H9 (cell line): ENCODE results near the gene TAS2R3. TPM values are rescaled to one million over a fixed set of nuclear protein-coding genes. Genes with fewer than 3 reads are reported as not detected.
A peak's percentile ranks its signal among the peaks of the same experiment; 100 is the strongest.
"Not testable (repeated sequence)": the region's sequence is repeated elsewhere in the genome, so short reads cannot be mapped to it uniquely, and the experiment has no call there.

Source experiments
- DNase-seq: peaks from one replicate; pipeline ENCODE4 v3.0.0-alpha.2; 2017
- H2AFZ ChIP-seq: one replicate; pipeline ENCODE4 v1.6.1; 2013; ENCODE audit warnings: mild to moderate bottlenecking, low read length, control low read depth, moderate library complexity
- H2AK5ac ChIP-seq: 2 replicates; pipeline ENCODE4 v1.6.1; 2013; ENCODE audit warnings: low read length, control low read depth, mixed read lengths; ENCODE audit not compliant: insufficient read length
- H2BK120ac ChIP-seq: one replicate; pipeline ENCODE4 v1.6.1; 2013; ENCODE audit warnings: low read depth, mild to moderate bottlenecking, low read length, control low read depth, inconsistent platforms; ENCODE audit not compliant: poor library complexity, severe bottlenecking
- H2BK12ac ChIP-seq: 2 replicates; pipeline ENCODE4 v1.6.1; 2013; ENCODE audit warnings: low read length, control low read depth, mixed read lengths, low read depth; ENCODE audit not compliant: insufficient read length
- H2BK15ac ChIP-seq: 2 replicates; pipeline ENCODE4 v1.6.1; 2013; ENCODE audit warnings: low read depth, low read length, control low read depth
- H2BK20ac ChIP-seq: one replicate; pipeline ENCODE4 v1.6.1; 2013; ENCODE audit warnings: low read depth, mild to moderate bottlenecking, low read length, control low read depth, inconsistent platforms; ENCODE audit not compliant: poor library complexity, severe bottlenecking
- H2BK5ac ChIP-seq: 2 replicates; pipeline ENCODE4 v1.6.1; 2013; ENCODE audit warnings: low read length, control low read depth, mixed read lengths; ENCODE audit not compliant: insufficient read length
- H3K14ac ChIP-seq: 2 replicates; pipeline ENCODE4 v1.6.1; 2013; ENCODE audit warnings: low read length, control low read depth; ENCODE audit not compliant: insufficient read depth
- H3K18ac ChIP-seq: 2 replicates; pipeline ENCODE4 v1.6.1; 2013; ENCODE audit warnings: low read depth, mild to moderate bottlenecking, mixed read lengths, low read length, control low read depth; ENCODE audit not compliant: insufficient read length
- H3K23ac ChIP-seq: 2 replicates; pipeline ENCODE4 v1.6.1; 2013; ENCODE audit warnings: low read length, control low read depth, mixed read lengths, low read depth; ENCODE audit not compliant: insufficient read length
- H3K23me2 ChIP-seq: 2 replicates; pipeline ENCODE4 v1.6.1; 2013; ENCODE audit warnings: low read depth, mild to moderate bottlenecking, mixed read lengths, low read length, control low read depth; ENCODE audit not compliant: insufficient read length, poor library complexity, severe bottlenecking
- H3K27ac ChIP-seq: 2 replicates; pipeline ENCODE4 v1.5.1; 2013; ENCODE audit warnings: low read length, control low read depth, mixed read lengths, low read depth; ENCODE audit not compliant: insufficient read length
- H3K27me3 ChIP-seq: 2 replicates; pipeline ENCODE4 v1.6.1; 2013; ENCODE audit warnings: low read length, control low read depth, inconsistent platforms; ENCODE audit not compliant: insufficient read depth
- H3K4ac ChIP-seq: 2 replicates; pipeline ENCODE4 v1.6.1; 2013; ENCODE audit warnings: low read depth, mild to moderate bottlenecking, control low read depth, inconsistent platforms, low read length, moderate library complexity
- H3K4me1 ChIP-seq: 2 replicates; pipeline ENCODE4 v1.6.1; 2013; ENCODE audit warnings: low read length, control low read depth, inconsistent platforms; ENCODE audit not compliant: insufficient read depth
- H3K4me2 ChIP-seq: 2 replicates; pipeline ENCODE4 v1.6.1; 2013; ENCODE audit warnings: low read length, control low read depth, mixed read lengths; ENCODE audit not compliant: insufficient read length, insufficient read depth
- H3K56ac ChIP-seq: 2 replicates; pipeline ENCODE4 v1.6.1; 2013; ENCODE audit warnings: low read depth, mild to moderate bottlenecking, mixed read lengths, low read length, control low read depth; ENCODE audit not compliant: insufficient read length
- H3K79me1 ChIP-seq: 2 replicates; pipeline ENCODE4 v1.6.1; 2013; ENCODE audit warnings: low read depth, mild to moderate bottlenecking, moderate library complexity, low read length, control low read depth, inconsistent platforms; ENCODE audit not compliant: insufficient read depth, poor library complexity, severe bottlenecking
- H3K79me2 ChIP-seq: 2 replicates; pipeline ENCODE4 v1.6.1; 2013; ENCODE audit warnings: low read length, control low read depth, inconsistent platforms; ENCODE audit not compliant: insufficient read depth
- H3K9ac ChIP-seq: 2 replicates; pipeline ENCODE4 v1.6.1; 2013; ENCODE audit warnings: low read length, control low read depth, mixed read lengths; ENCODE audit not compliant: insufficient read length; ENCODE audit errors: extremely low read depth
- H3K9me3 ChIP-seq: one replicate; pipeline ENCODE4 v1.6.1; 2013; ENCODE audit warnings: low read depth, low read length, inconsistent platforms; ENCODE audit not compliant: control insufficient read depth
- H3T11ph ChIP-seq: one replicate; pipeline ENCODE4 v1.6.1; 2013; ENCODE audit warnings: mild to moderate bottlenecking, low read length, control low read depth, inconsistent platforms
- H4K20me1 ChIP-seq: one replicate; pipeline ENCODE4 v1.6.1; 2013; ENCODE audit not compliant: control insufficient read depth, insufficient read length, insufficient read depth
- H4K5ac ChIP-seq: 2 replicates; pipeline ENCODE4 v1.6.1; 2013; ENCODE audit warnings: low read depth, mild to moderate bottlenecking, mixed read lengths, low read length, control low read depth; ENCODE audit not compliant: insufficient read length
- H4K8ac ChIP-seq: replicated peaks from 2 replicates; pipeline ENCODE4 v1.6.1; 2013; ENCODE audit warnings: low read length, control low read depth, mixed read lengths, low read depth; ENCODE audit not compliant: insufficient read length
- H4K91ac ChIP-seq: 2 replicates; pipeline ENCODE4 v1.6.1; 2013; ENCODE audit warnings: low read depth, mild to moderate bottlenecking, moderate library complexity, mixed read lengths, low read length, control low read depth; ENCODE audit not compliant: insufficient read length
- H3K27ac Mint-ChIP-seq, 3 experiments: 2 replicates in 2 of 3; 3 replicates in 1 of 3; pipeline ENCODE4 v1.8.0; 2020 to 2021; ENCODE audit warnings: mixed read lengths in 3 of 3, mild to moderate bottlenecking in 1 of 3, moderate library complexity in 1 of 3
- H3K27me3 Mint-ChIP-seq: 2 replicates; pipeline ENCODE4 v1.8.0; 2021; ENCODE audit warnings: low read depth, mild to moderate bottlenecking, moderate library complexity, mixed read lengths
- H3K36me3 Mint-ChIP-seq, 3 experiments: 2 replicates in 2 of 3; 3 replicates in 1 of 3; pipeline ENCODE4 v1.8.0; 2020 to 2021; ENCODE audit warnings: low read depth in 3 of 3, mixed read lengths in 3 of 3; ENCODE audit not compliant: insufficient read depth in 1 of 3
- H3K4me1 Mint-ChIP-seq, 2 experiments: 2 replicates each; pipeline ENCODE4 v1.8.0; 2020; ENCODE audit warnings: mixed read lengths in 2 of 2
- H3K4me3 Mint-ChIP-seq, 2 experiments: 2 replicates in 1 of 2; 3 replicates in 1 of 2; pipeline ENCODE4 v1.8.0; 2020 to 2021; ENCODE audit warnings: mild to moderate bottlenecking in 2 of 2, mixed read lengths in 2 of 2, moderate library complexity in 1 of 2
- H3K9me3 Mint-ChIP-seq, 2 experiments: 2 replicates in 1 of 2; 3 replicates in 1 of 2; pipeline ENCODE4 v1.8.0; 2020; ENCODE audit warnings: mild to moderate bottlenecking in 2 of 2, mixed read lengths in 2 of 2, moderate library complexity in 1 of 2
- WGBS: extraction: QIAGEN DNeasy Blood & Tissue Kit; methylation state at CpG from one replicate; pipeline ENCODE4 v1.1.7; 2013; ENCODE audit warnings: missing lambda C conversion rate, low lambda C conversion rate, mixed read lengths; ENCODE audit not compliant: insufficient read length; ENCODE audit errors: extremely low coverage; 5-methylcytosine and 5-hydroxymethylcytosine counted together
- total RNA-seq: library from RNA; stranded (reverse); gene quantifications from 2 replicates; pipeline ENCODE4 v1.2.1, GENCODE V29; 2021
- TF ChIP-seq, protein P1 (sequence below): fragments of 200-600 bp; sonication (generic); conservative IDR thresholded peaks from 3 replicates; pipeline ENCODE4 v1.8.0; 2021; ENCODE audit warnings: antibody characterized with exemption, mild to moderate bottlenecking

TAS2R3 gene
- total RNA-seq, 1 experiment from 2014 or later: 1.2 TPM

DNA sequence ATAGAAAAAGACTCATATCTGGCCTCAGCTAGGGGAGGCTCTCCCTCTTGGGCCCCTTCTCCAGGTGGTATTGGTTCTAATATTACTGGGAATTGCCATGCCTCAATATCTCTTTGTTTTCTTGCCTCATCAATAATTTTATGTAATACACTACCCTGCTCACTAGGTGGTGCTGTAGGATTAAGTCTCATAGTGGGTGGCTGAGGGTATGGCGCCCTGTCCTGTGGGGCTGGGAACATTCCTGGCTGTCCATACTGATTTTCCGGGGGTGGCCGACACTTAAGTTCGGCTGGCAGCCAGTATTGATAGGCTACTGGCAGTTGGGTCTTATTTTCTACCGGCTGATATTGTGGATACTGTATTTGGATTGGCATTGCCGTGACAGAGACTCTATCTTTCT lies 9.0 kb upstream of the TAS2R3 start:
- Mint-ChIP-seq H3K4me1 (peaks cover 0 to 3% of the 10 kb centered on the region in 2 experiments; a peak in 2 of 4 replicates), H3K27ac (no peak overlapping the region), H3K27me3 (no peaks in the 10 kb centered on the region), H3K4me3 (no peak overlapping the region), H3K9me3 (peaks cover 28% of the 10 kb centered on the region in 2 experiments), H3K36me3 (peaks cover 85 to 100% (median 86%) of the 10 kb centered on the region in 3 experiments)
- Histone ChIP-seq H4K8ac (no peak overlapping the region), H3K18ac (no peak overlapping the region), H4K91ac (no peak overlapping the region), H3K79me2 (no peaks in the 10 kb centered on the region), H2BK20ac (no peak overlapping the region), H3K4ac (no peak overlapping the region), H2BK15ac (no peak overlapping the region), H4K5ac (no peak overlapping the region), H3K23ac (no peak overlapping the region), H3K4me1 (no peaks in the 10 kb centered on the region; the same call in 1 of the 2 replicates), H4K20me1 (no peaks in the 10 kb centered on the region), H3K9me3 (peaks cover 20% of the 10 kb centered on the region), H3K79me1 (no peaks in the 10 kb centered on the region), H2BK120ac (no peak overlapping the region), H3K9ac (no peak overlapping the region), H2AK5ac (no peak overlapping the region), H2BK5ac (no peak overlapping the region), H3T11ph (no peak overlapping the region), H3K56ac (no peak overlapping the region), H2BK12ac (no peak overlapping the region), H3K23me2 (no peaks in the 10 kb centered on the region), H3K27me3 (no peaks in the 10 kb centered on the region), H3K27ac (no peak overlapping the region), H3K4me2 (no peak overlapping the region), H3K14ac (no peak overlapping the region), H2AFZ (no peak overlapping the region)
- TF ChIP-seq, protein P1, sequence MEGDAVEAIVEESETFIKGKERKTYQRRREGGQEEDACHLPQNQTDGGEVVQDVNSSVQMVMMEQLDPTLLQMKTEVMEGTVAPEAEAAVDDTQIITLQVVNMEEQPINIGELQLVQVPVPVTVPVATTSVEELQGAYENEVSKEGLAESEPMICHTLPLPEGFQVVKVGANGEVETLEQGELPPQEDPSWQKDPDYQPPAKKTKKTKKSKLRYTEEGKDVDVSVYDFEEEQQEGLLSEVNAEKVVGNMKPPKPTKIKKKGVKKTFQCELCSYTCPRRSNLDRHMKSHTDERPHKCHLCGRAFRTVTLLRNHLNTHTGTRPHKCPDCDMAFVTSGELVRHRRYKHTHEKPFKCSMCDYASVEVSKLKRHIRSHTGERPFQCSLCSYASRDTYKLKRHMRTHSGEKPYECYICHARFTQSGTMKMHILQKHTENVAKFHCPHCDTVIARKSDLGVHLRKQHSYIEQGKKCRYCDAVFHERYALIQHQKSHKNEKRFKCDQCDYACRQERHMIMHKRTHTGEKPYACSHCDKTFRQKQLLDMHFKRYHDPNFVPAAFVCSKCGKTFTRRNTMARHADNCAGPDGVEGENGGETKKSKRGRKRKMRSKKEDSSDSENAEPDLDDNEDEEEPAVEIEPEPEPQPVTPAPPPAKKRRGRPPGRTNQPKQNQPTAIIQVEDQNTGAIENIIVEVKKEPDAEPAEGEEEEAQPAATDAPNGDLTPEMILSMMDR: peak; percentile 72
- WGBS: no CpG with 5 or more reads among the region's 6 CpGs
- DNase-seq: peak; percentile 38

DNA sequence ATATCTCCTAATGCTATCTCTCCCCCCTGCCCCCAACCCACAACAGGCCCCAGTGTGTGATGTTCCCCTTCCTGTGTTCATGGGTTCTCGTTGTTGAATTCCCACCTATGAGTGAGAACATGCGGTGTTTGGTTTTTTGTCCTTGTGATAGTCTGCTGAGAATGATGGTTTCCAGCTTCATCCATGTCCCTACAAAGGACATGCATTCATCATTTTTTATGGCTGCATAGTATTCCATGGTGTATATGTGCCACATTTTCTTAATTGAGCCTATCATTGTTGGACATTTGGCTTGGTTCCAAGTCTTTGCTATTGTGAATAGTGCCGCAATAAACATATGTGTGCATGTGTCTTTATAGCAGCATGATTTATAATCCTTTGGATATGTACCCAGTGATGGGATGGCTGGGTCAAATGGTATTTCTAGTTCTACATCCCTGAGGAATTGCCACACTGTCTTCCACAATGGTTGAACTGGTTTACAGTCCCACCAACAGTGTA lies 6.2 kb downstream of the TAS2R3 start:
- H3K9me3 ChIP-seq, H3K79me1 ChIP-seq, H4K20me1 ChIP-seq, H3K79me2 ChIP-seq, H2BK15ac ChIP-seq, H3K4ac ChIP-seq, H4K91ac ChIP-seq, H3K9ac ChIP-seq, H3K18ac ChIP-seq, H2AK5ac ChIP-seq, H2AFZ ChIP-seq, H3K23ac ChIP-seq, H3T11ph ChIP-seq, H4K8ac ChIP-seq, H3K4me3 Mint-ChIP-seq, H3K4me1 ChIP-seq, H3K23me2 ChIP-seq, H3K14ac ChIP-seq, DNase-seq, H3K27ac Mint-ChIP-seq, H4K5ac ChIP-seq, H3K27me3 Mint-ChIP-seq, H2BK5ac ChIP-seq, H3K27ac ChIP-seq, H3K4me1 Mint-ChIP-seq, H2BK20ac ChIP-seq, H3K27me3 ChIP-seq, H2BK12ac ChIP-seq, H3K4me2 ChIP-seq, H2BK120ac ChIP-seq, H3K56ac ChIP-seq: not testable (repeated sequence)
- H3K36me3 Mint-ChIP-seq: peaks cover 23 to 37% (median 23%) of the 10 kb centered on the region in 3 experiments; a peak in 6 of 7 replicates
- peaks cover 12 to 14% of the 10 kb centered on the region in 2 experiments; a peak in 4 of 5 replicates for H3K9me3 Mint-ChIP-seq
- WGBS: no CpG with 5 or more reads among the region's 3 CpGs
